Measurements from ENCODE around the gene ANXA9. TPM values are rescaled to one million over a fixed set of nuclear protein-coding genes. Genes with fewer than 3 reads are reported as not detected.

ANXA9 gene
- total RNA-seq, 1 donor from 2014 or later: 39.7 TPM

- peak; percentile 85 for DNase-seq (ENCODE audit: low spot score)
These were observed 7.3 kb upstream of the ANXA9 start, which contains the start of gene CERS2 for GRCh38 chr1:150974580-150975478. TSS of gene CERS2 (minus strand) at chr1:150974835. CDS start at chr1:150969090, 5,745 bp downstream.

DNA sequence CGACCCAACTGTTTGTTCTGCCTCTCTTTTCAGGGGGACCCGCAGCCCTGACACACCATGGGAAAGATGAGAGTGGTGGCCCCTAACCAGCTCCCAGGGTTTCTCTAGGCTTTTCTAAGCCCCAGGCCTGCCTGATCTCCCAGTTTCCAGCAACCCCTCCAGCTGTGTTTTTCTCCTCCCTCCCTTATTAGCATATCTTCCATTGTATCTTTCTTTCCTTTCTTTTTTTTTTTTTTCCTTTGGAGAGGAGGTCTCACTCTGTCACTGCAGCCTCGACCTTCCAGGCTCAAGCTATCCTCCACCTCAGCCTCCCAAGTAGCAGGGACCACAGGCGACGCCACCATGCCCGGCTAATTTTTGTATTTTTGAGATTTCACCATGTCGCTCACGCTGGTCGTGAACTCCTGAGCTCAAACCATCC, 5.7 kb upstream of the ANXA9 start:
- no peak for DNase-seq (ENCODE audit: low spot score)

DNA sequence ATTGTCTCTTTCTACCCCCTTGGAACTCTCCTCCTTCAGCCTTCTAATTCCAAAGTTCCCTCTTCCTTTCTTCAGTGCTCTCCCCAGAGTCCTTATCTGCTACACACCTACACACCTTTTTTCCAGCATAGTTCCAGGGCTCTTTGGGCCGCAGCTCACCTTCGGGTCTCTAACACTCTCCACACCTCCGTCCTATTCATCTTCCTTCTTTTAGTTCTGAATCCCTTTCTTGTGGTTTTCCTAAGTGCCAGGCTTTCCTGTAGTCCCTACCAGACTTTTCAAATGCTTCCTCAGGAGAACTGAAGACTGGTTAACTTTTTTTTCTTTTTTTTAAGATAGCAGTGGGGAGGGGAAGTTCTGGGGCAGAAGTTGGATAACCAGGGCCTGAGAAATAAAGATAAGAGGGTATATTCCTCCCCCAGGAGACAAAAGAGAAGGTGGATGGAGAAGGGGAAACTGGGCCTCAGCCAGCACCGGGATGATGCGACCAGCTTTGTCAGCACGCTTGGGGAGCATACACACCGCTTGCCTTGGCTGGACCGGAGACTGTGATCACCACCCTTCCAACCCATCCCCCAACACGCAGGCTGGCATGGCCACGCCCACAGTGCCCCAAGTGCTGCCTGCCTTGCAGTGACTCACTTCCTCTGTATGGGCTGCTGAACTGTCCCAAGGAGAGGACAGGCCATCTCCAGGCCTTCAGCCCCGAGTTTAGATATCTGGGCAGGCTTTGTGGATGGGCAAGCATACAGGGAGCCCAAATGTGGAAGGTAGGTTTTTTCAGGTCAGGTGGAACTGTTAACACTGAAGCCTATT, 5.0 kb upstream of the ANXA9 start:
- peak; percentile 91 for DNase-seq (ENCODE audit: low spot score)

GRCh38 chr1:150979092-150980056, 2.7 kb upstream of the ANXA9 start:
- DNase-seq (ENCODE audit: low spot score): peak; percentile 90

- DNase-seq (ENCODE audit: low spot score): no peak
These were observed 801 bp upstream of the ANXA9 start for GRCh38 chr1:150981177-150981804.

DNA sequence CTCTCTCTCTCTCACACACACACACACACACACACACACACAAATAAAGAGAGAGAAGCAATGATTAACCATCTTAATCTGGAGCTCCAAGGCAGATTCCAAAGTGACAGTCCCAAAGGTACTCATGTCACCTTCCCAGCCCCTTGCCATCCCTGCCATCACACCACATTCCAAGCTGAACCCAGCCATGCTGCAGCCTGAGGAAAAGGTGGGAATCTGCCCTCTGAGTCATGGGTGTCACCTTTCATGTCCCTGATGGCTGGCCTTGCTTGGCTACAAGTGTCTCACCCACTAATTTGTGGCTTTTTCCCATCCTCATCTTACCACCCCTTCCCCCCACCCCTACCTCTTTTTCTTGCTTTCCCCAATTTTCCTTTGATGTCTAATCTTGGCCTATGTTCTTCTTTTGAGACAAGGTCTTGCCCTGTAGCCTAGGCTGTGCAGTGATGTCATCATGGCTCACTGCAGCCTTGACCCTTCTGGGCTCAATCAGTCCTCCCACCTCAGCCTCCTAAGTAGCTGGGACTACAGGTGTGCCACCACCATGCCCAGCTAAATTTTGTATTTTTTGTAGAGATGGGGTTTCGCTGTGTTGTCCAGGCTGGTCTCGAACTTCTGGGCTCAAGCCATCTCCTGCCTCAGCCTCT, 3.2 kb downstream of the ANXA9 start:
- DNase-seq (ENCODE audit: low spot score): no peak

DNA sequence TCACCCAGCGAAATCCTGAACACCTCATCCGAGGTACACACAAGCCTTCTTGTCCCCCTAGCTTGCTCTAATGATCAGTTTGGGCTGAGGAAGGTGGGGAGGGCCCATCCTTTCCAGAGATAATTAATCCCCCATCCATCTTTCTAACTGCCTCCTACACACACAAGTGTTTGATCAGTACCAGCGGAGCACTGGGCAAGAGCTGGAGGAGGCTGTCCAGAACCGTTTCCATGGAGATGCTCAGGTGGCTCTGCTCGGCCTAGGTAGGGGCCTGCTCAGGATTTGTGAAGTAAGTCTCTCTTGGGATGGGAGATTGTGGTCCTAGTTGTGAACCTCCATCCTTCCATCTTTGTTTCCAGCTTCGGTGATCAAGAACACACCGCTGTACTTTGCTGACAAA, 5.8 kb downstream of the ANXA9 start:
- no peak for DNase-seq (ENCODE audit: low spot score)

DNA sequence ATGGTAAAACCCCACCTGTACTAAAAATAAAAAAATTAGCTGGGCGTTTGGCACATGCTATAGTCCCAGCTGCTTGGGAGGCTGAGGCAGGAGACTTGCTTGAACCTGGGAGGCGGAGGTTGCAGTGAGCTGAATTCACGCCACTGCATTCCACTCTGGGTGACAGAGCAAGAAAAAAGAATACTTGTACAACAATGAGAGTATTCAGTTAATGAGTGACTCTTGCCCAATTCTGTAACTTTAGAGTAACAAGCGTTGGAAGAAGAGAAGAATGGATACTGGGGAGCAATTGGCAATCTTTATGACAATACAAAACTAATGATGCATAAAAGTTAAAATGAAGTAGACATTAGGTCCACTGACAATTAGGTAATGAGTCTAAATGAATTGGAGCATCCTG, 10.5 kb downstream of the ANXA9 start:
- DNase-seq (ENCODE audit: low spot score): no peak

DNA sequence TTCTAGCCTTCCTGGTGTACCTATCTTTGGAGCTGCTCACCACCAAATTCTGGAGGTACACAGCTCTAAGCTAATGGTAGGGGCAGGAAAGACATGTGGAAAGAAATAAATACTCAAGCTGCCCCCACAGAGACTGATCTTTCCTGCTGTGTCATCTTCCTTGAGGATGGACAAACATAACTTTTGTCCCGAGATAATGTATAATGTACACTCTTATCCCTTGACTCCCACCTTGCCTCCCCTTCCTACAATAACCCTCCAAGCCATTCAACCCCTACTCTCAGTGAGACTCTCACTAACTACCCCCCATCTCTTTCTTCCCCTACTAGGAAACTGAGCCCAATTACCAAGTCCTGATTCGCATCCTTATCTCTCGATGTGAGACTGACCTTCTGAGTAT, 12.2 kb downstream of the ANXA9 start:
- no peak for DNase-seq (ENCODE audit: low spot score)

- DNase-seq (ENCODE audit: low spot score): no peak
These were observed 13.4 kb downstream of the ANXA9 start for GRCh38 chr1:150995460-150995859.

DNA sequence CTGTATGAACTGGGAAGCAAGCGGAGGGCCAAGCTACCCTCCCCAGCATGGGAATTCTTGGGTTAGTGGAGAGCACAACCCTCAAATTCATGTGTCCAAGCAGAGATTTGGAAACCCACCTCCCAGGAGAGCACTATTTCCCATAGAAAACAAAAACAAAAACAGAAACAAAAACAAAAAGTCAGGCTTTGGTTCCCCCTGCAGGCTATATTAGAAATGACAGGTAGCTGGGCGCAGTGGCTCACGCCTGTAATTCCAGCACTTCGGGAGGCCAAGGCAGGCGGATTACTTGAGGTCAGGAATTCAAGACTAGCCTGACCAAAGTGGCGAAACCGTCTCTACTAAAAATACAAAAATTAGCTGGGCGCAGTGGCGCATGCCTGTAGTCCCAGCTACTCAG, 13.8 kb downstream of the ANXA9 start:
- DNase-seq (ENCODE audit: low spot score): no peak

DNA sequence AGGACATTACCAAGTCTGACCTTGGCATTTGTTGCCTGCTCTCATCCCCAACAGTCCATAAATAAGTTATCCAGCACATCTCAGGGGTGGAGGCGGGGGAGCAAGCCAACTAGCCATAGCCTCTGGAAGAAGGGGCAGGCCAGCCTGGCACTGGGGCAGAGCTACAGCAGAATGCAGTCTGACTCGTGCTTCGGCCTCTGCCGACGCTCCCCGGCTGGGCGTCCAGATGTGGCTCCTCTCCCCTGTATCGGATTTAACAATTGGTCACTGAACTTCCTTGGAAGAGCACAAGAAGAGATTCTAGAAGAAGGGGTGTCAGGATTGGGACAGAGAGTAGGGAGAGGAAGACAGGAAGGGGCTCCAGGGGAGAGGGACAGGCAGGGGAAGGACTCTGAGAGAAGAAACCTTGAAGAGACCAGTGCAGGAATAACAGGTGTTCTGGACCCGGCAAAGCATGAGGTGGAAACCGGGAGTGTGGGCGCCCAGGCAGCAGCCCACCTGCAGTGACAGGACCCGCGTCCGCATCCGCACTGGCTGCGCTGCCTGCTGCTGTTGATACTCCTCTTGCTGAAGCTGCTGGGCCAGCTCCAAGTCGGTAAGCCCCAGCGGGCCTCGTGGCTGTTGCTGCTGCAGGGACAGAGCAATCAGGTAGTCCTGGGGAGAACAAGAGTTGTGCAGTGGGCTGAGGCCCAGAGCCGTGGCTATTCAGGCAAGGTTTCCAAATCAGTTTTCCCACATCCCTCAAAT, 15.2 kb downstream of the ANXA9 start:
- DNase-seq (ENCODE audit: low spot score): no peak

- no peak for DNase-seq (ENCODE audit: low spot score)
These were observed 15.9 kb downstream of the ANXA9 start for GRCh38 chr1:150997949-150998348.

DNA sequence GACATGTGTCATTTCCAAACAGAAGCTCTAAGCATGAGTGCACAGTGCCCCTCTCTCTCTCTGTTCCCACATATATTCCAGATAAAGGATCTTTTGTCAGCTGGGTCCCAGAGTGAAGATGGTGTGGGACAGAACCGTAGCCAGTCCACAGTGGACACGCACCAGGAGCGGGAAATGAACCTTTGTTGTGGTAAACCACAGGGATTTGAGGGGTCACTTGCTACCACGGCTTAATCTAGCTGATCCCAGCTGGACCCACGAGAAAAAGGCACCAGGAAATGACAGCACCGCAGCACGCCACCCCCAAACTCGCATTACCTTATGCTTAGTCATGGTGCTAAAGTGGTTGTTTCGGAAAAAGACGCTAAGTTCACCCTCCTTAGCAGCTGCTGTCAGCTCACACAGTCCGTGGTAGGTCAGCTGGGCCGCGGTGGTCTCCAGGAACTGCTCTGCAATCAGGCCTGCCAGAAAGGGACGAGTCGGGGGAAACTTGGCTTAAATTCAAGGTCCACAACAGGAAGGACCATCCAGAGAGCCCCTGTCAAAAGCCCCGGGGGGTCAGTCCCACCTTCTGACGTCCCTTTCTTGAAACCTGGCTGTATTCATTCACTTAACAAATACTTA, 17.1 kb downstream of the ANXA9 start:
- no peak for DNase-seq (ENCODE audit: low spot score)

DNA sequence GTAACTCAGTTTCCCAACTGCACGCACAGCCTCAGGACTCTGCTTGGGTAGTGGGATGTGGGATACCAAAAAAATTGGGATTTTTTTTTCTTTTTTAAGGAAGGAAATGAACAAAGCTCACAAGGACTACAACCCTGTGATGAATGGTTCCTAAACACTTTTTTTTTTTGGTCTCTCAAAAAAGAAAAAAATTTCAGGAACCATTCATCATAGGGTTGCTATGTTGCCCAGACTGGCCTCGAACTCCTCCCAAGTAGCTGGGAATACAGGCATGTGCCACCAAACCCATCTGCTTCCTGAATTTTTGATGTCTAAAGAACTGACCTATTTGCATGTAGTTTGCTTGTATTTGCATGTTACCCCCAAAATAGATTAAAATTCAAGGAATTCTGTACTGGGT, 17.8 kb downstream of the ANXA9 start:
- DNase-seq (ENCODE audit: low spot score): no peak

- DNase-seq (ENCODE audit: low spot score): no peak
These were observed 18.3 kb downstream of the ANXA9 start for GRCh38 chr1:151000408-151000807.

DNA sequence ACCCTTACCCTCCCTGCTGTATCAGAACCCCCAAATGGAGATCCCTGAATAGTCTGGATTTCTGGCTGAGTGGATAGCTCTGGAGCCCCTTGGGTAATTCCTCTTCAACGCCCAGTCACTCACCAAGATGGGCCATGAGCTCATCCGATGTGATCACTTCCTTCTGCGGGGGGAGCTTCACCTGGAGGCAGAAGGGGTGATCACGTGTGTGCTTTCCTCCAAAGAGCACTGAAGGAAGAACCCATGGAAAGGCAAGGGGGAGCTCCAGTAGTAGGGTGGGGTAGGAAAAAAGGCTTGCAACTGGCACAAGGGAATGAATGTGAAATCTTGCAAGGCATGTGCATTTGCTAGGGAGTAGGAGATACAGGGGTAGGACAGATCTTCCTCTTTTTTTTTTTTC, 19.5 kb downstream of the ANXA9 start:
- no peak for DNase-seq (ENCODE audit: low spot score)

GRCh38 chr1:151002051-151002450, 20.0 kb downstream of the ANXA9 start:
- DNase-seq (ENCODE audit: low spot score): no peak

DNA sequence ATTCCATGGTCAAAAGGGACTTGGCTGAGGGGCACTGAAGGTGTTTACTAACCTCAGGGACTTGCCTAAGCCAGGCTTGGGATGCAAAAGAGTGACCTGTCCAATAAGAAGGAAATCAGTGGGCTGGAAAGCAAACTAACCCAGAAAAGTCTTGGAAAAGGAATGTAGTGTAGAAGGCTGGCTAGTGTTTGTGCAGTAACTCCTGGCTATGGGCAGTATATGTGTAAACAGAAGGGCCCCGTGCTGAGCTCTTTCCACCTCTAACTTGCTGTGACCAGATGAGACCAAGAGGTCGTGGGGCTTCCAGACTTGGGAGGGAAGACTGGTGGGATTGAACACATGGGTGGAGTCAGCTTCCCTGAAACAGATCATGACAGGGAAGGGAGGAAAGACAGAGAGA, 20.5 kb downstream of the ANXA9 start:
- no peak for DNase-seq (ENCODE audit: low spot score)

Measured in ureter (tissue), 1 donor.